SU-DHL-6 (cell line): Measurements from ENCODE around the gene TCAIM.

Experiments used
- H2AFZ ChIP-seq: fragments of 200-600 bp; sonication (generic); 2 replicates; pipeline ENCODE4 v1.6.1; 2014; ENCODE audit warnings: low read depth, mild to moderate bottlenecking, moderate library complexity, mixed read lengths, antibody characterized with exemption, low read length; ENCODE audit not compliant: severe bottlenecking
- H3F3A ChIP-seq: fragments of 200-600 bp; shearing (Covaris generic); 2 replicates; pipeline ENCODE4 v1.6.0; 2016; ENCODE audit warnings: antibody characterized with exemption, mild to moderate bottlenecking; ENCODE audit not compliant: insufficient read depth
- H3K27ac ChIP-seq: fragments of 200-600 bp; sonication (generic); 2 replicates; pipeline ENCODE4 v1.5.1; 2016; ENCODE audit warnings: low read depth, mild to moderate bottlenecking, low read length, moderate library complexity, mixed read lengths
- H3K27me3 ChIP-seq: fragments of 200-600 bp; sonication (generic), shearing (Covaris generic); 2 replicates; pipeline ENCODE4 v1.6.0; 2014; ENCODE audit warnings: mild to moderate bottlenecking, low read length
- H3K36me3 ChIP-seq: fragments of 200-600 bp; sonication (generic); 2 replicates; pipeline ENCODE4 v1.6.1; 2014; ENCODE audit warnings: mild to moderate bottlenecking, low read length, mixed read lengths
- H3K4me2 ChIP-seq: fragments of 300-600, 200-600 bp; shearing (Covaris generic), sonication (generic); 2 replicates; pipeline ENCODE4 v1.6.0; 2014; ENCODE audit warnings: low read length, low read depth, mild to moderate bottlenecking; ENCODE audit not compliant: poor library complexity, severe bottlenecking
- H3K4me3 ChIP-seq: fragments of 200-600 bp; sonication (generic); 2 replicates; pipeline ENCODE4 v1.5.1; 2014; ENCODE audit warnings: antibody characterized with exemption, low read length, mild to moderate bottlenecking, mixed read lengths; ENCODE audit not compliant: insufficient read depth, poor library complexity, severe bottlenecking
- H3K79me2 ChIP-seq: fragments of 200-600 bp; sonication (generic); 2 replicates; pipeline ENCODE4 v1.6.1; 2014; ENCODE audit warnings: mild to moderate bottlenecking, low read length, moderate library complexity; ENCODE audit not compliant: insufficient read depth
- H3K9ac ChIP-seq: fragments of 200-600 bp; sonication (generic); 2 replicates; pipeline ENCODE4 v1.7.0; 2014; ENCODE audit warnings: mild to moderate bottlenecking, low read length
- H3K9me2 ChIP-seq: fragments of 200-600 bp; sonication (generic); replicated peaks from 2 replicates; pipeline ENCODE4 v1.6.1; 2014; ENCODE audit warnings: low read length; ENCODE audit not compliant: insufficient read depth
- H3K9me3 ChIP-seq: fragments of 200-600 bp; sonication (generic); 2 replicates; pipeline ENCODE4 v1.6.1; 2014; ENCODE audit warnings: low read length, mixed read lengths; ENCODE audit not compliant: insufficient read depth
- H4K20me1 ChIP-seq: fragments of 200-600 bp; sonication (generic); 2 replicates; pipeline ENCODE4 v1.6.1; 2014; ENCODE audit warnings: low read depth, mild to moderate bottlenecking, antibody characterized with exemption, low read length, moderate library complexity, mixed read lengths
- EZH2phosphoT487 ChIP-seq: fragments of 200-600 bp; sonication (generic), shearing (Covaris generic); conservative IDR thresholded peaks from 2 replicates; pipeline ENCODE4 v1.6.1; 2018; ENCODE audit warnings: mild to moderate bottlenecking, antibody characterized with exemption, low read length, moderate library complexity, mixed read lengths
- TF ChIP-seq, protein P1 (sequence below): fragments of 200-600 bp; sonication (generic); IDR thresholded peaks from one replicate; pipeline ENCODE4 v1.5.1; 2017; ENCODE audit warnings: antibody characterized with exemption, mild to moderate bottlenecking, low read length, moderate library complexity; ENCODE audit not compliant: insufficient read depth, poor library complexity, severe bottlenecking

TCAIM gene

DNA sequence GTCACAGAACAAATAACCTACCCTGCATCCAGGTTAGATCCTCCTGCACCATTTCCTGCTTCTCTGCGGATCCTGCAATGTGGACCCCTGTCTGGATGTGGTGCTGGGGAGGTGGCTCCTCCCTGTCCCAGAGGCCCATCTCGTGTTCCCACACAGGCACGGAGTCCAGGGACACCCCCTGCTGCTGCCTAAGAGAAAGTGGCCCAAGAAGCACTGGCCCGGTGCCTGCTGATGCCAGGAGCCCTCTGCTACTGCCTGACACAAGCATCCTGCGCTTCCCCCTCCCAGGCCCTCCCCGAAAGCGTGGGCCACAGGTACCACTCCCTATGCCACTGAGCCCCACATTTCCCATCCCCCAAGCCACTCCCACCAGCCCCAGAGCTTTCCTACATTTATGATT is 90.3 kb downstream of the TCAIM start:
- no peak overlapping the region for H3K4me2 ChIP-seq
- no peaks in the 10 kb centered on the region for H3K36me3 ChIP-seq
- no peaks in the 10 kb centered on the region for H3K27me3 ChIP-seq
- no peak overlapping the region for H3K4me3 ChIP-seq
- TF ChIP-seq EZH2phosphoT487: no peak
- TF ChIP-seq, protein P1, sequence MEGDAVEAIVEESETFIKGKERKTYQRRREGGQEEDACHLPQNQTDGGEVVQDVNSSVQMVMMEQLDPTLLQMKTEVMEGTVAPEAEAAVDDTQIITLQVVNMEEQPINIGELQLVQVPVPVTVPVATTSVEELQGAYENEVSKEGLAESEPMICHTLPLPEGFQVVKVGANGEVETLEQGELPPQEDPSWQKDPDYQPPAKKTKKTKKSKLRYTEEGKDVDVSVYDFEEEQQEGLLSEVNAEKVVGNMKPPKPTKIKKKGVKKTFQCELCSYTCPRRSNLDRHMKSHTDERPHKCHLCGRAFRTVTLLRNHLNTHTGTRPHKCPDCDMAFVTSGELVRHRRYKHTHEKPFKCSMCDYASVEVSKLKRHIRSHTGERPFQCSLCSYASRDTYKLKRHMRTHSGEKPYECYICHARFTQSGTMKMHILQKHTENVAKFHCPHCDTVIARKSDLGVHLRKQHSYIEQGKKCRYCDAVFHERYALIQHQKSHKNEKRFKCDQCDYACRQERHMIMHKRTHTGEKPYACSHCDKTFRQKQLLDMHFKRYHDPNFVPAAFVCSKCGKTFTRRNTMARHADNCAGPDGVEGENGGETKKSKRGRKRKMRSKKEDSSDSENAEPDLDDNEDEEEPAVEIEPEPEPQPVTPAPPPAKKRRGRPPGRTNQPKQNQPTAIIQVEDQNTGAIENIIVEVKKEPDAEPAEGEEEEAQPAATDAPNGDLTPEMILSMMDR: no peak
- no peaks in the 10 kb centered on the region for H3F3A ChIP-seq
- H3K9me2 ChIP-seq: no peaks in the 10 kb centered on the region
- no peaks in the 10 kb centered on the region for H4K20me1 ChIP-seq
- no peak overlapping the region for H3K27ac ChIP-seq
- H3K9me3 ChIP-seq: no peaks in the 10 kb centered on the region
- no peak overlapping the region for H2AFZ ChIP-seq
- H3K79me2 ChIP-seq: no peaks in the 10 kb centered on the region
- H3K9ac ChIP-seq: no peak overlapping the region

DNA sequence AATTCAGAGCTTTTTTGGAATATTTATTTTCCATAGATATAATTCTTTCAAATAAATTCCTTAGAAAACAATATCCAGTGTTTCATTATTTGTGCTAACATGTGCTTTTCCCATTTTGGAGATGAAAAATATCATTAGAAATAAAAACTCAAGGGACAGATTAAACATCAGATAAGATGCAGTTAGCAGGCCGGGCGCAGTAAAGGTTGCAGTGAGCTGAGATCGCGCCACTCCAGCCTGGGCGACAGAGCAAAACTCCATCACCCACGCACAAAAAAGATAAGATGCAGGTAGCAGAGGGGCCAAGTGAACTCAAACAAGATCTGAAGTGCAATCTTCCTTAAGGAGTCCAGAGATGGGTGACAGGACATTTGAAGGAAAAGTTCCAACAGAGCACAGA is 90.9 kb downstream of the TCAIM start:
- H3K27ac ChIP-seq: no peak overlapping the region
- no peaks in the 10 kb centered on the region for H3K9me3 ChIP-seq
- no peak overlapping the region for H3K4me3 ChIP-seq
- H3K27me3 ChIP-seq: no peaks in the 10 kb centered on the region
- H3F3A ChIP-seq: no peaks in the 10 kb centered on the region
- H4K20me1 ChIP-seq: no peaks in the 10 kb centered on the region
- H3K79me2 ChIP-seq: no peaks in the 10 kb centered on the region
- no peak overlapping the region for H3K4me2 ChIP-seq
- TF ChIP-seq, protein P1: no peak
- no peak for TF ChIP-seq EZH2phosphoT487
- H2AFZ ChIP-seq: no peak overlapping the region
- no peaks in the 10 kb centered on the region for H3K9me2 ChIP-seq
- H3K36me3 ChIP-seq: no peaks in the 10 kb centered on the region
- H3K9ac ChIP-seq: no peak overlapping the region

DNA sequence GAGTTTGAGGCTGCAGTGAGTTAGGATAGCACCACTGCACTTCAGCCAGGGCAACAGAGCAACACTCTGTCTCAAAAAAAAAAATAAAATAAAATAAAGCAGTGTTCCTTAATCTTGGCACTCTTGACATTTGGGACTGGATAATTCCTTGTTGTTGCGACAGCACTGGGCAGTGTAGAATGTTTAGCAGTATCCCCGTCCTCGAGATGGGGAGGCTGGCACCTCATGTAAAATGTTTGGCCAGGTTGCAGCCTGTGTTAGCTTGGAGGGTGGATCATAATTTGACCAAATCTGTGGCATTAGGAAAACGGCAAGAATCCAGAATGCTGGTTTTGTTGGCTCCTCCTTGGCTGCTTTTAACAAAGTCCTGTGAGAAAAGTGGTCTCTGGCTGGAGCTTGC is 91.9 kb downstream of the TCAIM start:
- H4K20me1 ChIP-seq: no peaks in the 10 kb centered on the region
- H3K9ac ChIP-seq: no peak overlapping the region
- no peaks in the 10 kb centered on the region for H3K9me2 ChIP-seq
- no peak overlapping the region for H2AFZ ChIP-seq
- H3K27me3 ChIP-seq: no peaks in the 10 kb centered on the region
- TF ChIP-seq, protein P1: no peak
- TF ChIP-seq EZH2phosphoT487: no peak
- no peaks in the 10 kb centered on the region for H3F3A ChIP-seq
- no peak overlapping the region for H3K4me2 ChIP-seq
- no peaks in the 10 kb centered on the region for H3K79me2 ChIP-seq
- no peaks in the 10 kb centered on the region for H3K9me3 ChIP-seq
- H3K36me3 ChIP-seq: no peaks in the 10 kb centered on the region
- H3K27ac ChIP-seq: no peak overlapping the region
- H3K4me3 ChIP-seq: no peak overlapping the region
